Endothelial cell (in vitro differentiated cells): ENCODE measurements around the gene HELZ2. TPM values are rescaled to one million over a fixed set of nuclear protein-coding genes. Genes with fewer than 3 reads are reported as not detected.
"Not testable (repeated sequence)": the region's sequence is repeated elsewhere in the genome, so short reads cannot be mapped to it uniquely, and the experiment has no call there.

Experiments used
- DNase-seq: peaks from one replicate; pipeline ENCODE4 v3.0.0; 2021; ENCODE audit warnings: low spot score
- H3K27ac Mint-ChIP-seq: one replicate; pipeline ENCODE4 v1.8.0; 2021; ENCODE audit warnings: mixed read lengths, inconsistent platforms; ENCODE audit not compliant: unreplicated experiment
- H3K27me3 Mint-ChIP-seq: one replicate; pipeline ENCODE4 v1.8.0; 2021; ENCODE audit warnings: mild to moderate bottlenecking, moderate library complexity, mixed read lengths, inconsistent platforms; ENCODE audit not compliant: unreplicated experiment
- H3K36me3 Mint-ChIP-seq: one replicate; pipeline ENCODE4 v1.8.0; 2021; ENCODE audit warnings: mild to moderate bottlenecking, low read depth, mixed read lengths, inconsistent platforms; ENCODE audit not compliant: unreplicated experiment
- H3K4me1 Mint-ChIP-seq: one replicate; pipeline ENCODE4 v1.8.0; 2021; ENCODE audit warnings: mild to moderate bottlenecking, mixed read lengths, inconsistent platforms; ENCODE audit not compliant: unreplicated experiment
- H3K4me3 Mint-ChIP-seq: one replicate; pipeline ENCODE4 v1.8.0; 2021; ENCODE audit warnings: mild to moderate bottlenecking, mixed read lengths, inconsistent platforms; ENCODE audit not compliant: unreplicated experiment
- H3K9me3 Mint-ChIP-seq: one replicate; pipeline ENCODE4 v1.8.0; 2021; ENCODE audit warnings: mixed read lengths, inconsistent platforms; ENCODE audit not compliant: unreplicated experiment
- CTCF ChIP-seq: fragments of 200-600 bp; sonication (generic); IDR thresholded peaks from one replicate; pipeline ENCODE4 v1.5.0; 2021; ENCODE audit warnings: antibody characterized with exemption; ENCODE audit not compliant: unreplicated experiment
- total RNA-seq: library from RNA; stranded (reverse); fragmentation: NEBNext Ultra II Directional; extraction: Animal tissue kit (Norgen Biotek cat#: 25700); gene quantifications from one replicate; pipeline ENCODE4 v1.2.1, GENCODE V29; 2021; ENCODE audit not compliant: unreplicated experiment

Gene HELZ2
- total RNA-seq, 1 donor from 2014 or later = 15.3 TPM

GRCh38 chr20:63612276-63612931 is 38.4 kb upstream of the HELZ2 start:
- TF ChIP-seq CTCF = no peak
- Mint-ChIP-seq H3K27ac (no peak overlapping the region), H3K4me1 (no peaks in the 10 kb centered on the region), H3K36me3 (peaks cover 31% of the 10 kb centered on the region), H3K4me3 (no peak overlapping the region), H3K27me3 (peaks cover 6% of the 10 kb centered on the region), H3K9me3 (no peaks in the 10 kb centered on the region)
- DNase-seq = no peak

GRCh38 chr20:63611646-63612045 is 37.6 kb upstream of the HELZ2 start:
- no peak overlapping the region for H3K27ac Mint-ChIP-seq
- no peaks in the 10 kb centered on the region for H3K9me3 Mint-ChIP-seq
- no peak for TF ChIP-seq CTCF
- no peak overlapping the region for H3K4me3 Mint-ChIP-seq
- no peak for DNase-seq
- H3K4me1 Mint-ChIP-seq = no peaks in the 10 kb centered on the region
- peaks cover 9% of the 10 kb centered on the region for H3K27me3 Mint-ChIP-seq
- peaks cover 27% of the 10 kb centered on the region for H3K36me3 Mint-ChIP-seq

- Mint-ChIP-seq H3K27me3 (peaks cover 6% of the 10 kb centered on the region), H3K4me3 (no peak overlapping the region), H3K36me3 (peaks cover 21% of the 10 kb centered on the region), H3K9me3 (no peaks in the 10 kb centered on the region), H3K27ac (no peak overlapping the region), H3K4me1 (no peaks in the 10 kb centered on the region)
- no peak for DNase-seq
- TF ChIP-seq CTCF = no peak
Measured at GRCh38 chr20:63610581-63611435, 36.8 kb upstream of the HELZ2 start.

GRCh38 chr20:63606686-63607085 is 32.6 kb upstream of the HELZ2 start:
- TF ChIP-seq CTCF = no peak
- no peak for DNase-seq
- H3K4me1 Mint-ChIP-seq = no peaks in the 10 kb centered on the region
- H3K36me3 Mint-ChIP-seq = peaks cover 10% of the 10 kb centered on the region
- H3K9me3 Mint-ChIP-seq = no peaks in the 10 kb centered on the region
- H3K4me3 Mint-ChIP-seq = no peak overlapping the region
- peak overlapping the region; percentile 30 for H3K27ac Mint-ChIP-seq
- peaks cover 9% of the 10 kb centered on the region for H3K27me3 Mint-ChIP-seq

- no peak for DNase-seq
- Mint-ChIP-seq H3K9me3 (no peaks in the 10 kb centered on the region), H3K4me1 (no peaks in the 10 kb centered on the region), H3K27me3 (peaks cover 9% of the 10 kb centered on the region), H3K4me3 (no peak overlapping the region), H3K36me3 (peaks cover 21% of the 10 kb centered on the region), H3K27ac (no peak overlapping the region)
- TF ChIP-seq CTCF = no peak
Measured at GRCh38 chr20:63602321-63602720, 28.3 kb upstream of the HELZ2 start.

GRCh38 chr20:63601679-63602078 is 27.6 kb upstream of the HELZ2 start:
- DNase-seq, H3K27me3 Mint-ChIP-seq, H3K4me3 Mint-ChIP-seq, H3K9me3 Mint-ChIP-seq, H3K27ac Mint-ChIP-seq, H3K4me1 Mint-ChIP-seq: not testable (repeated sequence)
- H3K36me3 Mint-ChIP-seq = peaks cover 21% of the 10 kb centered on the region
